Keratinocyte (primary cell): ENCODE results near the gene TIGD7. TPM values are rescaled to one million over a fixed set of nuclear protein-coding genes. Genes with fewer than 3 reads are reported as not detected.
A peak's percentile ranks its signal among the peaks of the same experiment; 100 is the strongest.

ENCODE experiments used
- DNase-seq: peaks from one replicate; pipeline ENCODE4 v3.0.0-alpha.2; 2011; ENCODE audit warnings: low read depth, missing footprints, low spot score
- FAIRE-seq: peaks from 2 replicates; lab custom pipeline; 2011; peaks lifted over from hg19 to GRCh38; lab: Jason Lieb, UNC
- H2AFZ ChIP-seq: 2 replicates; pipeline ENCODE4 v1.6.0; 2012; ENCODE audit warnings: low read length, control low read depth, inconsistent platforms; ENCODE audit not compliant: control insufficient read depth
- H3K27ac ChIP-seq: 2 replicates; pipeline ENCODE4 v1.5.1; 2011; ENCODE audit warnings: low read length; ENCODE audit not compliant: control insufficient read depth, insufficient read depth
- H3K27me3 ChIP-seq: 3 replicates; pipeline ENCODE4 v1.6.0; 2011; ENCODE audit warnings: low read length; ENCODE audit not compliant: control insufficient read depth, insufficient read depth; ENCODE audit errors: extremely low read depth
- H3K36me3 ChIP-seq, 2 experiments: 2 replicates in 1 of 2; 3 replicates in 1 of 2; pipeline ENCODE4 v1.5.1; 2011; ENCODE audit warnings: low read length in 2 of 2, mild to moderate bottlenecking in 1 of 2; ENCODE audit not compliant: control insufficient read depth in 2 of 2, insufficient read depth in 2 of 2; ENCODE audit errors: extremely low read depth in 1 of 2
- H3K4me1 ChIP-seq: 3 replicates; pipeline ENCODE4 v1.5.1; 2011; ENCODE audit warnings: low read length; ENCODE audit not compliant: control insufficient read depth, insufficient read depth; ENCODE audit errors: extremely low read depth
- H3K4me2 ChIP-seq: 3 replicates; pipeline ENCODE4 v1.6.0; 2011; ENCODE audit warnings: low read depth, low read length; ENCODE audit not compliant: control insufficient read depth, insufficient read depth; ENCODE audit errors: extremely low read depth
- H3K4me3 ChIP-seq, 3 experiments: fragments of 200-600 bp in 1 of 3; sonication (generic) in 1 of 3; 2 replicates in 2 of 3; 3 replicates in 1 of 3; pipeline ENCODE4 v1.5.1; 2011 to 2016; ENCODE audit warnings: low read length in 3 of 3, mild to moderate bottlenecking in 3 of 3, control low read depth in 2 of 3, inconsistent platforms in 1 of 3, low read depth in 1 of 3, mixed read lengths in 1 of 3, mixed run types in 1 of 3, moderate library complexity in 1 of 3; ENCODE audit not compliant: control insufficient read depth in 2 of 3, insufficient read depth in 2 of 3; ENCODE audit errors: extremely low read depth in 1 of 3
- H3K79me2 ChIP-seq: 2 replicates; pipeline ENCODE4 v1.6.0; 2012; ENCODE audit warnings: low read length; ENCODE audit not compliant: control insufficient read depth, insufficient read depth
- H3K9ac ChIP-seq: 3 replicates; pipeline ENCODE4 v1.6.0; 2011; ENCODE audit warnings: low read length; ENCODE audit not compliant: control insufficient read depth, insufficient read depth; ENCODE audit errors: extremely low read depth
- H3K9me1 ChIP-seq: 3 replicates; pipeline ENCODE4 v1.6.0; 2011; ENCODE audit warnings: low read length; ENCODE audit not compliant: control insufficient read depth, insufficient read depth; ENCODE audit errors: extremely low read depth
- H3K9me3 ChIP-seq: 2 replicates; pipeline ENCODE4 v1.5.1; 2012; ENCODE audit warnings: low read depth, low read length; ENCODE audit not compliant: control insufficient read depth
- H4K20me1 ChIP-seq: 3 replicates; pipeline ENCODE4 v1.6.0; 2011; ENCODE audit warnings: low read length; ENCODE audit not compliant: control insufficient read depth, insufficient read depth; ENCODE audit errors: extremely low read depth
- EZH2 ChIP-seq: IDR thresholded peaks from one replicate; pipeline ENCODE4 v1.6.1; 2012; ENCODE audit warnings: inconsistent platforms, mild to moderate bottlenecking, low read length, moderate library complexity
- dilution Hi-C: fragments of 300-500 bp; cut with MboI; formaldehyde crosslinking; loops from one replicate; pipeline ENCODE4 v1.7.0; 2020; ENCODE audit warnings: low sequenced_read_pairs; ENCODE audit not compliant: extremely low pct_ligation_motif_present
- polyA plus RNA-seq, 5 experiments: library from polyadenylated mRNA; depleted of rRNA in 3 of 5; stranded (reverse) in 3 of 5; stranded (forward) in 1 of 5; unstranded in 1 of 5; fragments of >200 nt; gene quantifications; 1 replicate in 1 of 5; 2 replicates in 3 of 5; 3 replicates in 1 of 5; pipeline versions ENCODE4 v1.2.1 to v1.2.3, GENCODE V29; 2011 to 2012; ENCODE audit warnings: missing spikeins in 2 of 5, low read depth in 1 of 5, low replicate concordance in 1 of 5
- TF ChIP-seq, protein P1 (sequence below), 3 experiments: IDR thresholded peaks in 1 of 3; conservative IDR thresholded peaks in 1 of 3; optimal IDR thresholded peaks in 1 of 3; 2 replicates in 2 of 3; 3 replicates in 1 of 3; pipeline versions ENCODE3 to v1.5.1; 2011; ENCODE audit warnings: low read length in 3 of 3, mild to moderate bottlenecking in 3 of 3, moderate library complexity in 2 of 3, control low read depth in 1 of 3, inconsistent platforms in 1 of 3; ENCODE audit not compliant: insufficient read depth in 2 of 3; ENCODE audit errors: extremely low read depth in 1 of 3

TIGD7 gene
- polyA plus RNA-seq, 1 donor (not counting 4 experiments of a cell fraction or from before 2014, with no cell fraction given) = 1.6 TPM

DNA sequence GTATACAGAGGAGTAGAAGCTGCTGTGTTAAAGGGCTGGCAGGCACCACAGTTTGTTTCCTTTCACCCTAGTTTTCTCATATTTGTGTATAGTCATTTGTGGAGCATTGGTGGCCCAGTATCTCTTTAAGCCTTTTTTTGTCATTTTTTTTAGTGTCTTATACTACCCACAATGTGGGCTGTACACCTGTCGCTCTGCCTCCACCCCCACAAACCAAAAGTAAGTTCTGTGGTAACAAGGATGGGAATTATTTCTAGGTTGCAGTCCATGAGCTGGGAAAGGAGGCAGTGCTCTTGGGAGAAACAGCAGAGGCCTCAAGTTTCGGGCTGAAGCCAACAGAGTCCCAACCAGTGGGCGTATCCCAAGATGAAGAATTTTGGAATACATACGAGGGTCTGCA lies 6.3 kb upstream of the TIGD7 start:
- DNase-seq (no peak), FAIRE-seq (no peak)
- Histone ChIP-seq H3K4me1 (no peaks in the 10 kb centered on the region), H3K9me1 (no peaks in the 10 kb centered on the region), H3K36me3 (peaks cover 28 to 32% of the 10 kb centered on the region in 2 experiments), H3K27ac (no peak overlapping the region), H3K79me2 (peaks cover 3% of the 10 kb centered on the region), H3K27me3 (no peaks in the 10 kb centered on the region), H3K4me2 (no peak overlapping the region), H2AFZ (no peak overlapping the region), H3K9ac (no peak overlapping the region), H3K4me3 (no peak overlapping the region), H4K20me1 (no peaks in the 10 kb centered on the region), H3K9me3 (peaks cover 20% of the 10 kb centered on the region)
- no peak for TF ChIP-seq EZH2
- TF ChIP-seq, protein P1, sequence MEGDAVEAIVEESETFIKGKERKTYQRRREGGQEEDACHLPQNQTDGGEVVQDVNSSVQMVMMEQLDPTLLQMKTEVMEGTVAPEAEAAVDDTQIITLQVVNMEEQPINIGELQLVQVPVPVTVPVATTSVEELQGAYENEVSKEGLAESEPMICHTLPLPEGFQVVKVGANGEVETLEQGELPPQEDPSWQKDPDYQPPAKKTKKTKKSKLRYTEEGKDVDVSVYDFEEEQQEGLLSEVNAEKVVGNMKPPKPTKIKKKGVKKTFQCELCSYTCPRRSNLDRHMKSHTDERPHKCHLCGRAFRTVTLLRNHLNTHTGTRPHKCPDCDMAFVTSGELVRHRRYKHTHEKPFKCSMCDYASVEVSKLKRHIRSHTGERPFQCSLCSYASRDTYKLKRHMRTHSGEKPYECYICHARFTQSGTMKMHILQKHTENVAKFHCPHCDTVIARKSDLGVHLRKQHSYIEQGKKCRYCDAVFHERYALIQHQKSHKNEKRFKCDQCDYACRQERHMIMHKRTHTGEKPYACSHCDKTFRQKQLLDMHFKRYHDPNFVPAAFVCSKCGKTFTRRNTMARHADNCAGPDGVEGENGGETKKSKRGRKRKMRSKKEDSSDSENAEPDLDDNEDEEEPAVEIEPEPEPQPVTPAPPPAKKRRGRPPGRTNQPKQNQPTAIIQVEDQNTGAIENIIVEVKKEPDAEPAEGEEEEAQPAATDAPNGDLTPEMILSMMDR (optimal IDR thresholded peaks at IDR 0.05 in 1 of 3, IDR thresholded peaks at IDR 0.05 in 1 of 3, conservative IDR thresholded peaks at IDR 0.05 in 1 of 3; ENCODE audit: extremely low read depth in 1 of 3, insufficient read depth in 2 of 3, low read length in 3 of 3) = no peak
- dilution Hi-C loops = no loop called here

DNA sequence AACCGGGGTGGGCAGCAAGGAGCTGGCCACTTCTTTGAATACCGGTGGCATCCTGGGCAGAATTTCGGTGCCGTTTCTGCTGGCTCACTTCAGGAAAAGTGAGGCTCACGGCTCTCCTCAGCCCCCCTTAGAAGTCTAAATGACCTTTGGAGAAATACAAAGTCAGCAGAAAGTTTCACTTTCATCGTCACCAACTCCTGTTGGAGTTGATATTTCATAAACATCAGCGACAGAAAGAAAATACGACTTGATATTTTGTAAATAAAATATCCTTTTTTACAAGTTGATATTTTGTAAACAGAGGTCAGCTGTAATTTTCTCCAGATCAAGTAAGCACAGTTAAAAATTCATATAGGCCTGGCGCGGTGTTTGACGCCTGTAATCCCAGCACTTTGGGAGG lies 848 bp upstream of the TIGD7 start:
- TF ChIP-seq, protein P1 (optimal IDR thresholded peaks at IDR 0.05 in 1 of 3, IDR thresholded peaks at IDR 0.05 in 1 of 3, conservative IDR thresholded peaks at IDR 0.05 in 1 of 3; ENCODE audit: extremely low read depth in 1 of 3, insufficient read depth in 2 of 3, low read length in 3 of 3) = no peak
- no peak for TF ChIP-seq EZH2
- peaks cover 9% of the 10 kb centered on the region for H3K4me1 ChIP-seq
- H2AFZ ChIP-seq = peak overlapping the region; percentile 96

More for the DNA sequence above, 848 bp upstream of the TIGD7 start:
- H4K20me1 ChIP-seq = no peaks in the 10 kb centered on the region
- no peaks in the 10 kb centered on the region for H3K9me1 ChIP-seq
- H3K9me3 ChIP-seq = peaks cover 13% of the 10 kb centered on the region
- H3K27ac ChIP-seq = peak overlapping the region; percentile 75
- FAIRE-seq = no peak
- peak overlapping the region; percentile 60 to 81 (median 80) for H3K4me3 ChIP-seq
- DNase-seq = no peak
- H3K36me3 ChIP-seq = peaks cover 11 to 15% of the 10 kb centered on the region in 2 experiments
- H3K9ac ChIP-seq = peak overlapping the region; percentile 82
- H3K27me3 ChIP-seq = no peaks in the 10 kb centered on the region
- H3K4me2 ChIP-seq = peak overlapping the region; percentile 85
- peaks cover 6% of the 10 kb centered on the region for H3K79me2 ChIP-seq
- dilution Hi-C loops = no loop called here
